Activated CD4-positive, CD25-positive, alpha-beta regulatory T cell treated with anti-CD3 and anti-CD28 coated beads, Interleukin-2, amount 50 U/mL, for 24 hours (primary cell): ENCODE measurements around the gene LTF.
"Not testable (repeated sequence)": the region's sequence is repeated elsewhere in the genome, so short reads cannot be mapped to it uniquely, and the experiment has no call there.

Experiments used
- ATAC-seq, 2 donors: fragments of 150-1000 bp; cut with Tn5 transposase; one replicate each; pipeline ENCODE4 v1.10.0; 2021; ENCODE audit warnings: mild to moderate bottlenecking in 1 of 2, moderate library complexity in 1 of 2

LTF gene

GRCh38 chr3:46412786-46413298 is 51.9 kb downstream of the LTF start:
- ATAC-seq, result no peak

- ATAC-seq, result no peak
These were observed 53.4 kb downstream of the LTF start for GRCh38 chr3:46411271-46411670.

GRCh38 chr3:46410669-46411068 is 54.0 kb downstream of the LTF start:
- no peak for ATAC-seq

DNA sequence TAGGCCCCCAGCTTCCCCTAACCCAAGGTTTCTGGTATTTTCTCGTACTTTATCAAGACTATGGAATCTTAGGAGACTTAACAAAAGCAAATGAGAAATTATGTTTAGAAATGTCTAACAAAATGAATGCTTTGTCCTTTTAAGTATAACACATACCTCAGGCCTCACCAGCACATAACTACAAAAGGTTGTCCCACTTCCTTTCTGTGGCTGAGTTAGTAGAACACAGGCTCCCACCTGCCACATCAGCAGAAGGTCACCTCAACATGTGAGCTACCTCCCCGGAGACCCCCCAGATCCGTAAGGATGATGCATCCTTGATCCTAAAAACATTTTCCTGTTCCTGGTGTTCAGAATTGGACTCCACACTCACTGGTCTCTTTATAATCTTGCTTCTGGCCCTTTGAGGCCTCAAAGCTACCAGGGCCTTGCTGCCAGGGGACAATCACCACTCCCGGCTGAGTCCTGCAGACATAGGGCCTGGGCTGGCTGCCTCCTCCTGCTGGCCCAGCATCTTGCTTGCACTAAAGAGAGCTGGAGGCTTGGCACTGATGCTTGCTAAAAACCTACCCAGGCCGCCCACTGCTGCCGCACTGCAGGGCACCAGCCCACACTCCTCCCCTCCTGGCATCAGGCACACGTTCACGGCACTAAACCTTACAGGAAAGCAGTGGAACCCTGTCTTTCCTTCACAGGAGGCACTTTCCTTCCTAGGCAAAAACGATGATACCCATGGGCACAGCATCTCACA is 54.8 kb downstream of the LTF start:
- ATAC-seq, result no peak

DNA sequence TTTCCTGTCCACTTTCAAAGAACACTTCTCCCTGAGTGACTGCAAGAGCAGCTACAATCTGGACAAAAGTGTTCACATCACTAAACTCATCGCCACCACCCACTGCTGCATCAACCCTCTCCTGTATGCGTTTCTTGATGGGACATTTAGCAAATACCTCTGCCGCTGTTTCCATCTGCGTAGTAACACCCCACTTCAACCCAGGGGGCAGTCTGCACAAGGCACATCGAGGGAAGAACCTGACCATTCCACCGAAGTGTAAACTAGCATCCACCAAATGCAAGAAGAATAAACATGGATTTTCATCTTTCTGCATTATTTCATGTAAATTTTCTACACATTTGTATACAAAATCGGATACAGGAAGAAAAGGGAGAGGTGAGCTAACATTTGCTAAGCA is 55.9 kb downstream of the LTF start:
- ATAC-seq, result no peak

- ATAC-seq, result no peak
These were observed 56.7 kb downstream of the LTF start for GRCh38 chr3:46407970-46408369.

DNA sequence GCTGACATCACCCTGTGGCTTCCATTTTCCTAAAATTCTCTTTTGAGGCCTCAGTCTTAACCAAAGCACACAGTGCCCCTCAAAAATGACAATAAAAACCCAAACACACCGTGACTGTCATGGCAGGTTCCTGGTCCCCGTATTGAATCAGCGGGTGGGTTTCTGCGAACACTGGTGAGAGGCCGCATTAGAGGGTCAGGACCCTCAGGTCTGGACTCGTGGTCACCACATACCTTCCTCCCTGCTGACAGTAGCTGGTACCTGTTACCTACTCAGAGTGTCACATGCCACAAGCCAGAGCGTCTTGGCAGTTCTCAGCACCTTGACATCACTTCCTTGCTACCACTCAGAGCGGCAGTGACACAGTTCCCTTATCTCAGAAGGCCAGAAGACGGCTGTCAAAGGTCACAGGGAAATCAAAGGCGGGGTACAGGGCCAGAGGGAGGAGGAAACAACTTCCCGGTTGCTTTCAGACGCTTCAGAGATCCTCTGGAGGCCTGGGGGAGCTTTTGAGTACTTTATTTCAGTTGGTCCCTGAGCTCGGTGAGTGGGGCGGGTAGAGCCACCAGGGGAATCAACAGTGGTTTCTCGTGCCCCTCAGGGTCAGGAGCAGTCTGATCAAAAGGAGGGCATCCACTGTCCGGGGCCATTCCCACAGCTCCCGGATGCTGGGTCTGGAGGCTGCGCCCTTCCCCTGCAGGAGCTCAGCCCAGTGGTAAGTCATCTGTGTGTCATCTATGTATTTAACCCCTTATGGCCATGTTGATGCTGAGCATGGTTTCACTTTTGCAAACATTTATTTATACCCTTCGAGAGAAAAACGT is 57.7 kb downstream of the LTF start, which contains the start of the genes CCR5AS and CCRL2:
TSS of gene CCR5AS (minus strand) at position 279 of the 824 bp plus-strand sequence.
TSS of gene CCRL2 (plus strand) at position 472 of the 824 bp plus-strand sequence. CDS start 821 bp downstream, outside the sequence.
- peak; percentile 92 for ATAC-seq

- no peak for ATAC-seq
These were observed 58.3 kb downstream of the LTF start for GRCh38 chr3:46406443-46406787.

DNA sequence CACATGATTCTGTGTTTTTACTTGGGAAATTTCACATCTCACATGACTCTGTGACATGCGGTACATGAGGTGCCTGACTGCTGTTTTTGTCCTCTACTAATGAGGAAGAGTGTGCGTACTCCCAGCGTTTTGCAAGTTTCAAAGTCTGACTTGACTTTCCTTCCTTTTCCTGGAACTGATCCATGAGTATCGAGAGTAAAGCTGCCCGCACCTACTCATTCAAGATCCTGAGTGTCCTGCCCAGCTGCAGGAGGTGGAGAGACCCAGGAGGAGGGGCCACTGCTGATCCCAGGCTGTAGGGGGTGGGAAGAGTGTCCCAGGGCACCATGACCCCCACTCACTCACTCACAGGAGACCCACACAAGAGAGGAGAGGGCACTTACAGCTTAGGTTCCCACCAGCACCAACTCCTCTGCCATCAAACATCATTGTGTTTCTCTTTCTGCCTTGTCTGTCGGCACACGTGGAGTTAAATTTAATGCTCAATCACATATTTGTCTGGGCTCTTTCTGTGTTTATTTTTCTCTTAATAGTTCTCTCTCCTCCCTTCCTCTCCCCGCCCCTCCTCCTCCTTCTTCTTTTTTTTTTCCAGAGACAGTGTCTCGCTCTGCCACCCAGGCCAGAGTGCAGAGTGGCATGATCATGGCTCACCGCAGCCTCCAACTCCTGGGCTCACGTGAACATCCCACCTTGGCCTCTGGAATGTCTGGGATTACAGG is 59.2 kb downstream of the LTF start:
- ATAC-seq, result no peak

DNA sequence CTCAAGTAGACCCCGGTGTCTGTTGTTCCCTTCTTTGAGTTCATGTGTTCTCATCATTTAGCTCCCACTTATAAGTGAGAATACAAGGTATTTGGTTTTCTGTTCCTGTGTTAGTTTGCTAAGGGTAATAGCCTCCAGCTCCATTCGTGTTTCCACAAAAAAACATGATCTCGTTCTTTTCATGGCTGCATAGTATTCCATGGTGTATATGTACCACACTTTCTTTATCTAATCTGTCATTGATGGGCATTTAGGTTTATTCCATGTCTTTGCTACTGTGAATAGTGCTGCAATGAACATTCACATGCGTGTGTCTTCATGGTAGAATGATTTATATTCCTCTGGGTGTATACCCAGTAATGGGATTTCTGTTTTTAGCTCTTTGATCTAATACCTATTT is 61.8 kb downstream of the LTF start:
- ATAC-seq, result not testable (repeated sequence)

GRCh38 chr3:46401579-46401978 is 63.1 kb downstream of the LTF start:
- no peak for ATAC-seq

DNA sequence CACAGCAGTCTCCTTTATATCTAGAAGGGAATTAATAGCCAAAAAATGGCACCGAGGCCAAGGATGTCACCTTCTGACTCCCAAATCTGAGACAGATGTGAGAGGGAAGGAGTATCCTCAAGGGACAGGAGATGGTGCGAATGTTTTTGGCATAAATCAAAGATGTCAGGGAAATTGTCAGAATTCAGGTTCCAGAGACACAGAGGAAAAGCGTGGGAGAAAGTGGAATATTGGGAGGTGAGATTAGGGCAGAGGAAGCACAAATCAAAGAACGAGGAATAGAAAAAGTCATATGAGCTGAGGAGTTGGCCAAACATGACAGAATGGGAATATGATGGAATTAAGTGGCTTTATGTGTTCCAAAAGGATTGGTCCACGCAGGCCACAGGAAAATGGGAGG is 63.9 kb downstream of the LTF start:
- ATAC-seq, result no peak

GRCh38 chr3:46400000-46400734 is 64.5 kb downstream of the LTF start:
- no peak for ATAC-seq

GRCh38 chr3:46399557-46399956 is 65.1 kb downstream of the LTF start:
- ATAC-seq, result no peak

DNA sequence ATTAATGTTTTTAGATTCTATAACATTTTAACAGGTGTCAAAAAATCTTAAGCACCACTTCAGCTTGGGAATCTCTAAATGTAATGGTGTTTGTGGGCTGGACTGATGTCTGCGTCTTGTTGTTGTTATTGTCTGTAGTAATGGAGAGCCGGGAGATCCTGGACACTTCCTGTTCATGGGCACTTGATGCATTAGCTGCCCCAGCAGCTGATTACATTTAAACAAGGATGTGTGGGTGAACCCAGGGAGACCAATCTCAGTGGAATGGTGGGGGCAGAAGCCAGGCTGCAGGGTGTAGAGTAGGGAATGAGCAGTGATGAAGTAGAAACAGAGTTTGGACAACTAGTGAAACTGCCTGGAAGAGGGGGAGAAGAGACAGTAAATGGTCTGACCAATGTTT is 65.6 kb downstream of the LTF start:
- no peak for ATAC-seq

- ATAC-seq, result no peak
These were observed 66.3 kb downstream of the LTF start for GRCh38 chr3:46398186-46398955.

DNA sequence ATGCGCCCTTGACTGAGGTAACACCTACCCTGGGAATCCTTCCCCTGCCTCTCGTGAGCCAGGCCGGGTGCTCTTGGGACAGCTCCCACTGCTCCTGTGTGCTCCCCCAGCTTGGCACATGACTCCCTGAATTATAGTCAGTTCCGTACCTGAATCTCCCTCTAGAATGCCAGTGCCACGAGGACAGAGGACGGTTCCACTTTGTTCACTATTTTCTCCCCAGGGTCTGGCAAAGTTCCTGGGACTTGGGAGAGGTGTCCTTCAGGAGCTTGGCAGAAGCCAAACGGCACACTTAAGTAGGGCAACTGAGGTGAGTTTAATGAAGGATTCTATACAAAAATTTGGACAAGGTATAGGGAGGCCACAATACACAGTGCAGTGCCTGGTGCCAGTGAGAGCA is 67.6 kb downstream of the LTF start:
- no peak for ATAC-seq

DNA sequence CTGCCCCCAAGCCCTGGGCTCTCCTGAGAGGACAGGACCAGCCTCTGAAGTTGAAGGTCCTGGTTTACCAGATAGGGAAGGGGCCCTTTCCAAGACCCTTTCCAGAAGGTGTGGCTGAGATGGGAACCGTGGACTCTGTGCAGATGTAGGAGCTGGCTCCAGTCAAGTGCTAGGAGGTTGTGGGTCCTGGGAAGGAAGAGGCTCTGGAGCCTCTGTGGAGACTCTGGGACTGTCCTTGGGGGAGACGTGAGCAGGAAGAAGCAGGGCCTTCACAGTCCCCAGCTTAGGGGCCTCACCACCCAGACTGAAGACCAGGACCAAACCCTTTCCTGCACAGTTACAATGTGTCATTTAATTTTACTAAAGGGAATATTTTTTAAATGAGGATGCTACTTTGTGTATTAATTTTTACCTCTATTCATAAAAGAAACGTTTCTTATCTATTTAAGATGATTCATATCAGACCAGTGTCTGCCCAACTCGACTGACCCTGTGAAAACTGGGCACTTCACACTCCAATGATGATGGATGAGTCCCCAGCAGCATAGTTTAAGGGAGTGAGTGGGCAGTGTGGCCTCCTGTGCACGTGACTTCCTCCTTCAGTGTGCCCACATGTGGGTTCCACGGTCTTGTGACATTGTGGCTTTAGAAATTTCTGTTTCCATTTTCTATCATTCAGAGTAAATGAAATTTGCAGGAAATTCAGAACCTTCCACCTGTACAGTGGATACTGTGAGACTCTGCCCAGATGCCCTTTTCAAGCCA is 68.8 kb downstream of the LTF start:
- ATAC-seq, result peak in 1 of 2 donors; percentile 17

GRCh38 chr3:46395210-46395661 is 69.5 kb downstream of the LTF start:
- no peak for ATAC-seq

DNA sequence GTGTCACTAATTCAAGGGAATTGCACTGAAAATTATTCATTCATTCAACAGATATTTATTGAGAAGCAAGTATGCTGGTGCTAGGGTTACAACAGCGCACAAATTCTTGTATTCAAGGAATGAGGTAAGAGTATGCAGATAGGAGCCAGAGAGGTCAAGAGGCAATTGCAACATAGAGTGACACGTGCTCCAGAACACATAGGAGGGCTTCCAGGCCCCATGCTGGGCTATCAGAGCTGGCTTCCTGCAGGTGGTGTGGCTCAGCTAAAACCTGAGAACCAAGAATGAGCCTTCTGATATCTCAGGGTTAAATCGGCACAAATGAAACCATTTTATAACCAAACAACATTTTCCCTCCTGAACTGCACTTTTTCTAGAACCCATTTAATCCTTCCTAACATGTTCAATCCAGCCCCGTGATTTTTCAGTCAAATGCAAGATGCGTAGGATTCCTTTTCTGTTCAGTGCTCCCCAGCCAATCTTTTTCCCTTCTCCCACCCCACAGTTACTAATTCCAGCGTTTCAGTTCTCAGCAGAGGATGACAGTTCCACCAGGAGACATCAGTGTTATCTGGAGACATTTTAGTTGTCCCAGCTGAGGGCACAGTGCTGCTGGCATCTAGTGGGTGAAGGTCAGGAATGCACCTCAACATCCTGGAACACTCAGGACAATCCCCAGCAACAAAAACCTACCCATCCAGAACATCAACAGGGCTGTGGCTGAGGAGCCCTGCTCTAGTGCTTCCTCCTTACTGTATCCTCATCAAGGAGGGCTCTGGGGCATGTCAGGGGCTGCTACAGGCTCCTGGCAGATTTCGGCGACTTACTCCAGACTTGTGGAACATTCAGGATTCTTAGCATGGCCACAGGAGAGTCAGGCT is 70.9 kb downstream of the LTF start:
- ATAC-seq, result no peak
